HEK293T (cell line): Measurements from ENCODE around the gene FAM76B.

Experiments
- CTCF ChIA-PET: fragments of 350-600 bp; formaldehyde crosslinking; extraction: SDS; loops from one replicate; lab custom pipeline; 2021; ENCODE audit warnings: antibody characterized with exemption, inconsistent platforms; lab: Yijun Ruan, JAX
- POLR2A ChIA-PET: fragments of 350-600 bp; formaldehyde crosslinking; extraction: SDS; loops from one replicate; lab custom pipeline; 2020; ENCODE audit warnings: antibody characterized with exemption, inconsistent platforms; lab: Yijun Ruan, JAX
- DNase-seq: peaks from one replicate; pipeline ENCODE4 v3.0.0; 2012; ENCODE audit warnings: mixed read lengths; ENCODE audit errors: extremely low spot score
- ARNT ChIP-seq: fragments of 450-650 bp; IDR thresholded peaks from 2 replicates; pipeline ENCODE4 v1.6.1; 2017; ENCODE audit warnings: mild to moderate bottlenecking
- BHLHE40 ChIP-seq: fragments of 450-650 bp; IDR thresholded peaks from 2 replicates; pipeline ENCODE4 v1.6.1; 2016; ENCODE audit warnings: mild to moderate bottlenecking, moderate library complexity, borderline replicate concordance
- CTBP1 ChIP-seq: fragments of 450-650 bp; IDR thresholded peaks from 2 replicates; pipeline ENCODE4 v1.6.1; 2016; ENCODE audit warnings: borderline replicate concordance
- ELF4 ChIP-seq: fragments of 450-650 bp; IDR thresholded peaks from 2 replicates; pipeline ENCODE4 v1.6.1; 2017; ENCODE audit warnings: antibody characterized with exemption
- FOXA1 ChIP-seq: fragments of 450-650 bp; IDR thresholded peaks from 2 replicates; pipeline ENCODE4 v1.6.1; 2016; ENCODE audit warnings: mild to moderate bottlenecking
- FOXK2 ChIP-seq: fragments of 450-650 bp; IDR thresholded peaks from 2 replicates; pipeline ENCODE4 v1.6.1; 2016; ENCODE audit warnings: mild to moderate bottlenecking
- FOXM1 ChIP-seq: fragments of 450-650 bp; IDR thresholded peaks from 2 replicates; pipeline ENCODE4 v1.6.1; 2017; ENCODE audit warnings: mild to moderate bottlenecking, borderline replicate concordance
- HDGF ChIP-seq: fragments of 450-650 bp; IDR thresholded peaks from 2 replicates; pipeline ENCODE4 v1.6.1; 2017; ENCODE audit warnings: antibody characterized with exemption, borderline replicate concordance
- L3MBTL2 ChIP-seq: fragments of 450-650 bp; conservative IDR thresholded peaks from 2 replicates; pipeline ENCODE4 v1.6.1; 2016; ENCODE audit warnings: mild to moderate bottlenecking
- LEF1 ChIP-seq: fragments of 450-650 bp; IDR thresholded peaks from 2 replicates; pipeline ENCODE4 v1.6.1; 2017; ENCODE audit warnings: mild to moderate bottlenecking, borderline replicate concordance
- NFRKB ChIP-seq: fragments of 450-650 bp; IDR thresholded peaks from 2 replicates; pipeline ENCODE4 v1.6.1; 2016; ENCODE audit warnings: mild to moderate bottlenecking, moderate library complexity
- SP1 ChIP-seq: fragments of 450-650 bp; IDR thresholded peaks from 2 replicates; pipeline ENCODE4 v1.6.1; 2017
- SUZ12 ChIP-seq: fragments of 450-650 bp; IDR thresholded peaks from 2 replicates; pipeline ENCODE4 v1.6.1; 2016; ENCODE audit warnings: mild to moderate bottlenecking
- TARDBP ChIP-seq: fragments of 450-650 bp; IDR thresholded peaks from 2 replicates; pipeline ENCODE4 v1.6.1; 2016
- ZNF384 ChIP-seq: fragments of 450-650 bp; IDR thresholded peaks from 2 replicates; pipeline ENCODE4 v1.6.1; 2016
- TF ChIP-seq, protein P1 (sequence below): fragments of 450-650 bp; IDR thresholded peaks from 2 replicates; pipeline ENCODE4 v1.6.1; 2016

Gene FAM76B

DNA sequence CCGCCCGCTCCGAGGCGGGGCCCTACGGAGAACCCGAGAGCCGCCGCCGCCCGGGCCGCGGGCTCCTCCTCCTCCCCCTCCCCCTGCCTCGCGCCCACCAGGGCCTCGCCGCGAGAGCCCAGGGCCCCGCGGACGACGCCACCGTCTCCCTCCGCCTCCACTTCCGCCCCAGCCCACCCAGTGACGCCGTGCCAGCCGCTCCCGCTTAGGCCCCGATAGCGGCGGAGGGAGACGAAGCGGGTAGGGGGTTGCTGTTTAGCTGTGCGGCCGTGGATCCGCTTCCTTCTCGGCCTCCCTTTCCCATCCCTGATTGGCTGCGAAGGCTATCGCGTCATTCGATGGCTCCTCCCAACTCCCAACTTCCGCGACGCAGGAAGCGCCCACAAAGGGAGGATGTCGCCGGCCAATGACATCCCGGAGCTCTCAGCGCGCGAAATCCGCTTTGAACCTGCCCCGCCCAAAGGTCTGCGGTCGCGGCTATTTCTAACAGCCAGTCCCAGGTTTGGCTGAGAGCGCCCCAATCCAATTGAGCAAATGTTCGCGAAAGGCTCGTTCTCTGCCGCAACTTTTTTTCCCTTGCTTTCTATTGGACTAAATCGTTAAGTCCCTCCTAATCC is at the start of gene FAM76B:
FAM76B (minus strand) TSS at position 277 of the 617 bp plus-strand sequence. CDS start 304 bp downstream, outside the sequence.
- DNase-seq = peak; percentile 88
- ChIA-PET CTCF (no interaction called here), POLR2A (interaction anchor here (0.6 to 2.8 kb wide), 24 partner anchors 8 to 722 kb away, joined by 3 to 22 read pairs (median 4); partner anchors contain the start of genes CCDC82, JRKL, MAML2 and MTMR2)
- no peak for TF ChIP-seq FOXK2
- peak; percentile 59 for TF ChIP-seq L3MBTL2
- TF ChIP-seq ELF4 = peak; percentile 82
- 0 out of 2 replicates have a peak, but pooled peaks have one; percentile 28 for TF ChIP-seq HDGF
- 0 out of 2 replicates have a peak, but pooled peaks have one; percentile 35 for TF ChIP-seq CTBP1

DNA sequence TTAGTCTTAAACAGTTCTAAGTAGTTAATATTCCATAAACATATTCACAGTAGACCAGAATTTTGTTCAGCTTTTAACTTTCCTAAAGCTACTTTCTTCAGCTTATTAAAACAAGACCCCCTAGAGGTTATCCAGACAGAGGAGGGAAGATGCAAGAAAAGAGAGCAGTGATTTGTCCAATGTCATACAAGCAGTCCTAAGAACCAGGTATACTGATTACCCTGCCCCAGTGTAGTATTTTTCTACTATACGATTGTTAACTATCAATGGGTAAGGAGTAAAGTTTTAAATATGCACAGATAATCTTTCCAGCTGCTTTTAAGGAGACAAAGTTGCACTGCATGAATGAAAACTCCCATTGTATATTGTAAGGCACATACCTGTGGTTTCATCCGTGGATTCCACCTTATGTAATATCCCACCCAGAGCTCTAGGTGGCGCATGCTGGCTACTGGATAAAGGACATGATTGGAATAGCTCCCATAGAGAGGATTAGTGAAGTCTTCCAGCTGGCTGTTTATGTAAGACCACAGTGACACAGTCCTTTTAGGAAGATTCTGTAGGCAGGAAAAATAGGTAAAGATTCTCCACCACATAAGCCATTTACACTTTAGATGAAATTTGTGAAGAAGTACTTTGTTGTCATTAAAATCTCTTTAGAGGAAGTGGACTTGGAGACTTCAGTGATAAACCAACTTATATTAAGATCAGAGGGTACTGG is 46.3 kb upstream of the FAM76B start:
- ChIA-PET CTCF (interaction anchor here (0.6 to 1.6 kb wide), 13 partner anchors 13 to 590 kb away, joined by 3 to 7 read pairs (median 4); partner anchors contain the start of gene MAML2), POLR2A (interaction anchor here (0.8 to 1.1 kb wide), 2 partner anchors 45 to 559 kb away, joined by 3 to 6 read pairs; partner anchors contain the start of gene CEP57)
- TF ChIP-seq TARDBP = no peak
- TF ChIP-seq CTBP1 = no peak
- no peak for TF ChIP-seq ZNF384
- TF ChIP-seq ELF4 = no peak
- no peak for TF ChIP-seq L3MBTL2
- TF ChIP-seq FOXM1 = no peak
- TF ChIP-seq NFRKB = no peak
- TF ChIP-seq HDGF = no peak
- TF ChIP-seq FOXA1 = no peak
- no peak for TF ChIP-seq SUZ12
- TF ChIP-seq FOXK2 = no peak
- no peak for TF ChIP-seq SP1
- no peak for TF ChIP-seq ARNT
- no peak for TF ChIP-seq BHLHE40
- TF ChIP-seq LEF1 = no peak
- TF ChIP-seq, protein P1, sequence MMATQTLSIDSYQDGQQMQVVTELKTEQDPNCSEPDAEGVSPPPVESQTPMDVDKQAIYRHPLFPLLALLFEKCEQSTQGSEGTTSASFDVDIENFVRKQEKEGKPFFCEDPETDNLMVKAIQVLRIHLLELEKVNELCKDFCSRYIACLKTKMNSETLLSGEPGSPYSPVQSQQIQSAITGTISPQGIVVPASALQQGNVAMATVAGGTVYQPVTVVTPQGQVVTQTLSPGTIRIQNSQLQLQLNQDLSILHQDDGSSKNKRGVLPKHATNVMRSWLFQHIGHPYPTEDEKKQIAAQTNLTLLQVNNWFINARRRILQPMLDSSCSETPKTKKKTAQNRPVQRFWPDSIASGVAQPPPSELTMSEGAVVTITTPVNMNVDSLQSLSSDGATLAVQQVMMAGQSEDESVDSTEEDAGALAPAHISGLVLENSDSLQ = no peak
- peak; percentile 69 for DNase-seq

DNA sequence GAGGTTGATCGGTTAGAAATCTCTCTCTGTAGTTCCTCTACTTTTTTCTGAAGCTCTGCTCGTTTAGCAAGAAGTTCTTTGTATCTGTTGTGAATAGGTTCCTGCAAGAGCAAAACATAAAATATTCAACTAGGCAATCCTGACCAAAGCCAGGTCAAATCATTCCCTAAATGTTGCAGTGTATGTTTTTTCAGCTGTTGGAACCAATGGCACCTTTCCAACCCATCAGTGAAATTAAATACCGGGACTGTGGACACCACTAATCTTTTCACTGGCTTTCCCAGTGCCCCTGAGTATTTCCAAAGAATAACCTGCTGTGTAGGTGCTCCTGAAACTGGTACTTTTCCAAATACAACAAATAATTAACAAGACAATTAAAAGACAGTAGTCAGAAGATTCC is 45.8 kb upstream of the FAM76B start:
- ChIA-PET POLR2A (interaction anchor here (0.8 kb wide), 1 partner anchor 559 kb away, joined by 3 read pairs; no protein-coding TSS in a partner anchor), CTCF (interaction anchor here (1.0 to 1.6 kb wide), 6 partner anchors 14 to 591 kb away, joined by 3 to 4 read pairs (median 4); partner anchors contain the start of gene MAML2)
- no peak for DNase-seq
- TF ChIP-seq ZNF384 = no peak
- TF ChIP-seq FOXK2 = no peak
- no peak for TF ChIP-seq NFRKB
- no peak for TF ChIP-seq FOXA1
- no peak for TF ChIP-seq SP1
- TF ChIP-seq SUZ12 = no peak
- TF ChIP-seq ARNT = no peak
- no peak for TF ChIP-seq FOXM1
- TF ChIP-seq, protein P1 = no peak
- TF ChIP-seq LEF1 = no peak
- no peak for TF ChIP-seq CTBP1

DNA sequence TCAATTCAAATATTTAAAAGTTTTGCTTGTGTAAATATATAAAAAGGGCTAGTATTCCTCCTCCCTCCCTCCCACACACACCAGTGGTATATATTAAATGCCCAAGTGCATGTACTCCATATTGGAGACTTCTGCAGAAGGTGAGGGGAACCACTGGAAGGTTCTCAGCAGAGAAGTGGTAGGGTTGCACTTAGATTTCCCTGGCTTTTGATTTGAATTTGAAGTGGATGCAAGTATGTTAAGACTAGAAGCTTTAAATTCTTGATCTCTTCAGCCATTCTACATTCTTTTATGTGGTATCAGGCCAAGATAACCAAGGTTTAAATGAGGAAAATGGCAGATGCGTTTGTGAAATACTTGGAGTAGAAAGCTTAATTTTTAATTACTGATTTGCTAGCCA is 43.8 kb upstream of the FAM76B start:
- TF ChIP-seq FOXM1 = no peak
- no peak for TF ChIP-seq FOXK2
- no peak for TF ChIP-seq LEF1
- TF ChIP-seq, protein P1 = no peak
- no peak for DNase-seq
- ChIA-PET POLR2A (no interaction called here), CTCF (no interaction called here)

DNA sequence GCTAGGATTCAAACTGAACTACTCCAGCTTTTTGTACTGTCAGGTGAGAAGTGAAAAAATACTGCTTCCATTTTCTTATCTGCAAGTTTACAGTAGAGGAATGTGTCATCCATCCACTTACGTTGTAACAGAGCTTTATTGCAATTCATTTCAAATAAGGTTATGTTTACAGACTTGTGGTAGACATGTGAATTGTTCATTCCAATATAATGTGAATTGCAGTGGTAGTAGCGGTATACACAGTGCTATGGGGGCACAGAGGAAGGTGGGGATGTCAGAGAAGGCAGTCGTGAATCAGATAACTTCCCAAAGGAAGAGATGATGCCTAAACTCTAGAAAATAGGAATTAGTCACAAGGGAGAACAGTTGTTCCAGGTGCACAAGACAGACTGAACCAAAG is 43.2 kb upstream of the FAM76B start:
- DNase-seq = no peak
- no peak for TF ChIP-seq HDGF
- TF ChIP-seq LEF1 = no peak
- TF ChIP-seq SUZ12 = no peak
- no peak for TF ChIP-seq ZNF384
- TF ChIP-seq CTBP1 = no peak
- no peak for TF ChIP-seq BHLHE40
- TF ChIP-seq, protein P1 = no peak
- TF ChIP-seq ARNT = no peak
- no peak for TF ChIP-seq ELF4
- no peak for TF ChIP-seq SP1
- TF ChIP-seq FOXM1 = no peak
- TF ChIP-seq NFRKB = no peak
- no peak for TF ChIP-seq FOXA1
- no peak for TF ChIP-seq TARDBP
- TF ChIP-seq L3MBTL2 = no peak
- TF ChIP-seq FOXK2 = no peak
- ChIA-PET POLR2A (no interaction called here), CTCF (no interaction called here)
